Peyer's patch (tissue), 4 donors: ENCODE results near the gene KRT72.

Experiments used
- POLR2A ChIP-seq, 2 donors: fragments of 450-650 bp; IDR thresholded peaks; one replicate each; pipeline ENCODE4 v1.5.1; 2017; ENCODE audit warnings: antibody characterized with exemption in 2 of 2, mild to moderate bottlenecking in 2 of 2, moderate library complexity in 2 of 2
- TF ChIP-seq, protein P1 (sequence below), 6 experiments: fragments of 450-650 bp in 4 of 6; fragments of 200-600 bp in 2 of 6; sonication (generic) in 1 of 6; IDR thresholded peaks; one replicate each; pipeline ENCODE4 v1.5.1; 2017 to 2019; ENCODE audit warnings: antibody characterized with exemption in 6 of 6, mild to moderate bottlenecking in 3 of 6, moderate library complexity in 1 of 6

- TF ChIP-seq POLR2A (IDR thresholded peaks at IDR 0.05) = no peak
- TF ChIP-seq, protein P1, sequence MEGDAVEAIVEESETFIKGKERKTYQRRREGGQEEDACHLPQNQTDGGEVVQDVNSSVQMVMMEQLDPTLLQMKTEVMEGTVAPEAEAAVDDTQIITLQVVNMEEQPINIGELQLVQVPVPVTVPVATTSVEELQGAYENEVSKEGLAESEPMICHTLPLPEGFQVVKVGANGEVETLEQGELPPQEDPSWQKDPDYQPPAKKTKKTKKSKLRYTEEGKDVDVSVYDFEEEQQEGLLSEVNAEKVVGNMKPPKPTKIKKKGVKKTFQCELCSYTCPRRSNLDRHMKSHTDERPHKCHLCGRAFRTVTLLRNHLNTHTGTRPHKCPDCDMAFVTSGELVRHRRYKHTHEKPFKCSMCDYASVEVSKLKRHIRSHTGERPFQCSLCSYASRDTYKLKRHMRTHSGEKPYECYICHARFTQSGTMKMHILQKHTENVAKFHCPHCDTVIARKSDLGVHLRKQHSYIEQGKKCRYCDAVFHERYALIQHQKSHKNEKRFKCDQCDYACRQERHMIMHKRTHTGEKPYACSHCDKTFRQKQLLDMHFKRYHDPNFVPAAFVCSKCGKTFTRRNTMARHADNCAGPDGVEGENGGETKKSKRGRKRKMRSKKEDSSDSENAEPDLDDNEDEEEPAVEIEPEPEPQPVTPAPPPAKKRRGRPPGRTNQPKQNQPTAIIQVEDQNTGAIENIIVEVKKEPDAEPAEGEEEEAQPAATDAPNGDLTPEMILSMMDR (IDR thresholded peaks at IDR 0.05) = no peak
Observed at GRCh38 chr12:52644078-52644415, 42.8 kb upstream of the KRT72 start.
